Erythroblast (primary cell): ENCODE results near the gene HOXD3.
A peak's percentile ranks its signal among the peaks of the same experiment; 100 is the strongest.

Experiments used
- DNase-seq, 2 experiments: peaks; one replicate each; lab custom pipeline; 2025; lab: John Stamatoyannopoulos, UW
- GATA1 ChIP-seq: IDR thresholded peaks from 2 replicates; pipeline ENCODE4 v1.6.1; 2011; ENCODE audit warnings: low read depth, mild to moderate bottlenecking, control low read depth, low read length, moderate library complexity
- POLR2A ChIP-seq: IDR thresholded peaks from 2 replicates; pipeline ENCODE4 v1.6.1; 2011; ENCODE audit warnings: mild to moderate bottlenecking, low read length

HOXD3 gene

GRCh38 chr2:176115883-176116813 is 41.0 kb upstream of the HOXD3 start, which contains the start of gene HOXD10:
Gene HOXD10, plus strand, starts transcription at chr2:176116778. Its CDS starts 56 bp downstream, at chr2:176116834.
- DNase-seq, result peak; percentile 27 to 32

GRCh38 chr2:176117162-176117822 is 39.8 kb upstream of the HOXD3 start:
- DNase-seq, result no peak
- no peak for TF ChIP-seq POLR2A
- TF ChIP-seq GATA1, result no peak

More at GRCh38 chr2:176115883-176116813, 41.0 kb upstream of the HOXD3 start, which contains the start of gene HOXD10:
- TF ChIP-seq POLR2A (no peak), GATA1 (no peak)

- DNase-seq, result no peak
Observed at GRCh38 chr2:176117823-176118371, 39.2 kb upstream of the HOXD3 start.

GRCh38 chr2:176118601-176119339 is 38.3 kb upstream of the HOXD3 start:
- peak; percentile 63 to 74 for DNase-seq
- TF ChIP-seq POLR2A (no peak), GATA1 (no peak)

More at GRCh38 chr2:176117823-176118371, 39.2 kb upstream of the HOXD3 start:
- no peak for TF ChIP-seq POLR2A
- no peak for TF ChIP-seq GATA1

- DNase-seq, result no peak
- TF ChIP-seq POLR2A (no peak), GATA1 (no peak)
Observed at GRCh38 chr2:176120364-176121189, 36.5 kb upstream of the HOXD3 start.

GRCh38 chr2:176121190-176122051 is 35.7 kb upstream of the HOXD3 start:
- TF ChIP-seq POLR2A (no peak), GATA1 (no peak)
- no peak for DNase-seq

GRCh38 chr2:176122052-176122682 is 34.9 kb upstream of the HOXD3 start:
- DNase-seq, result peak; percentile 25 to 27
- no peak for TF ChIP-seq GATA1

GRCh38 chr2:176122683-176123410 is 34.3 kb upstream of the HOXD3 start, which contains the start of gene HOXD9:
Gene HOXD9, plus strand, starts transcription at chr2:176122719. Its CDS starts 50 bp downstream, at chr2:176122769.
- no peak for DNase-seq
- TF ChIP-seq GATA1, result no peak
- TF ChIP-seq POLR2A, result no peak

GRCh38 chr2:176123411-176124109 is 33.5 kb upstream of the HOXD3 start:
- DNase-seq, result no peak
- no peak for TF ChIP-seq GATA1
- TF ChIP-seq POLR2A, result no peak
